Keratinocyte (primary cell): Measurements from ENCODE around the gene PCSK6.
A peak's percentile ranks its signal among the peaks of the same experiment; 100 is the strongest.

Experiments
- EZH2 ChIP-seq: IDR thresholded peaks from one replicate; pipeline ENCODE4 v1.6.1; 2012; ENCODE audit warnings: inconsistent platforms, mild to moderate bottlenecking, low read length, moderate library complexity
- TF ChIP-seq, protein P1 (sequence below), 3 experiments: IDR thresholded peaks in 1 of 3; conservative IDR thresholded peaks in 1 of 3; optimal IDR thresholded peaks in 1 of 3; 2 replicates in 2 of 3; 3 replicates in 1 of 3; pipeline versions ENCODE3 to v1.5.1; 2011; ENCODE audit warnings: low read length in 3 of 3, mild to moderate bottlenecking in 3 of 3, moderate library complexity in 2 of 3, control low read depth in 1 of 3, inconsistent platforms in 1 of 3; ENCODE audit not compliant: insufficient read depth in 2 of 3; ENCODE audit errors: extremely low read depth in 1 of 3

DNA sequence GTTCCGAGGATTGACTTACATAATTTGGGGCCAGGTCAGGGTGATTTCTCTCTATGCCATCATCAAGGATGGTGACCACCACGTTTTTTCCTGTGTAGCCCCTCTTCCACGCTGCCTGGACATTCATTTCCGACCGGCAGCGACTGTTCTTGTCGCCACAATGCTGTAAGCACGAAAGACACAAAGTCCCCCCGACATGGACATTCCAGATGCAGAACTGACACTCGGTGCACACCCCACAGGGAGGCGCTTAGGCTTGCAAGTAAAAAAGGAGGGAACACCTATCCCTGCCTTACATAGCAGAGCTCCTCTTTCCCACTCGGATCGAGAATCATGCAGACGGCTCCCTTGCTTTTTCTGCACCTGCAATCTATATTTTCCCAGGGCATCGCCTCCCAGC is 58.2 kb downstream of the PCSK6 start:
- TF ChIP-seq, protein P1, sequence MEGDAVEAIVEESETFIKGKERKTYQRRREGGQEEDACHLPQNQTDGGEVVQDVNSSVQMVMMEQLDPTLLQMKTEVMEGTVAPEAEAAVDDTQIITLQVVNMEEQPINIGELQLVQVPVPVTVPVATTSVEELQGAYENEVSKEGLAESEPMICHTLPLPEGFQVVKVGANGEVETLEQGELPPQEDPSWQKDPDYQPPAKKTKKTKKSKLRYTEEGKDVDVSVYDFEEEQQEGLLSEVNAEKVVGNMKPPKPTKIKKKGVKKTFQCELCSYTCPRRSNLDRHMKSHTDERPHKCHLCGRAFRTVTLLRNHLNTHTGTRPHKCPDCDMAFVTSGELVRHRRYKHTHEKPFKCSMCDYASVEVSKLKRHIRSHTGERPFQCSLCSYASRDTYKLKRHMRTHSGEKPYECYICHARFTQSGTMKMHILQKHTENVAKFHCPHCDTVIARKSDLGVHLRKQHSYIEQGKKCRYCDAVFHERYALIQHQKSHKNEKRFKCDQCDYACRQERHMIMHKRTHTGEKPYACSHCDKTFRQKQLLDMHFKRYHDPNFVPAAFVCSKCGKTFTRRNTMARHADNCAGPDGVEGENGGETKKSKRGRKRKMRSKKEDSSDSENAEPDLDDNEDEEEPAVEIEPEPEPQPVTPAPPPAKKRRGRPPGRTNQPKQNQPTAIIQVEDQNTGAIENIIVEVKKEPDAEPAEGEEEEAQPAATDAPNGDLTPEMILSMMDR (optimal IDR thresholded peaks at IDR 0.05 in 1 of 3, IDR thresholded peaks at IDR 0.05 in 1 of 3, conservative IDR thresholded peaks at IDR 0.05 in 1 of 3; ENCODE audit: extremely low read depth in 1 of 3, insufficient read depth in 2 of 3, low read length in 3 of 3): peak in 1 of 3 experiments; percentile 4
- no peak for TF ChIP-seq EZH2
